Measurements from ENCODE around the gene NAA15.
"Not testable (repeated sequence)": the region's sequence is repeated elsewhere in the genome, so short reads cannot be mapped to it uniquely, and the experiment has no call there.

The NAA15 gene

GRCh38 chr4:139367421-139368090 is 66.3 kb downstream of the NAA15 start:
- DNase-seq (ENCODE audit: low spot score), result no peak

- DNase-seq (ENCODE audit: low spot score), result no peak
Measured at GRCh38 chr4:139368998-139369397, 67.7 kb downstream of the NAA15 start.

GRCh38 chr4:139374251-139374650 is 72.9 kb downstream of the NAA15 start:
- DNase-seq (ENCODE audit: low spot score), result no peak

- no peak for DNase-seq (ENCODE audit: low spot score)
Measured at GRCh38 chr4:139386421-139386820, 85.1 kb downstream of the NAA15 start.

GRCh38 chr4:139389102-139389501 is 87.8 kb downstream of the NAA15 start:
- DNase-seq (ENCODE audit: low spot score), result no peak

GRCh38 chr4:139389991-139390390 is 88.7 kb downstream of the NAA15 start:
- DNase-seq (ENCODE audit: low spot score), result no peak

GRCh38 chr4:139391731-139392130 is 90.4 kb downstream of the NAA15 start:
- DNase-seq (ENCODE audit: low spot score), result no peak

- no peak for DNase-seq (ENCODE audit: low spot score)
Measured at GRCh38 chr4:139392797-139393196, 91.5 kb downstream of the NAA15 start.

GRCh38 chr4:139401368-139401767 is 100.1 kb downstream of the NAA15 start:
- DNase-seq (ENCODE audit: low spot score), result no peak

- no peak for DNase-seq (ENCODE audit: low spot score)
Measured at GRCh38 chr4:139402436-139402835, 101.1 kb downstream of the NAA15 start.

- DNase-seq (ENCODE audit: low spot score), result no peak
Measured at GRCh38 chr4:139403462-139403861, 102.2 kb downstream of the NAA15 start.

- no peak for DNase-seq (ENCODE audit: low spot score)
Measured at GRCh38 chr4:139410312-139410711, 109.0 kb downstream of the NAA15 start.

GRCh38 chr4:139414671-139415210 is 113.4 kb downstream of the NAA15 start:
- DNase-seq (ENCODE audit: low spot score), result not testable (repeated sequence)

- peak; percentile 47 for DNase-seq (ENCODE audit: low spot score)
Measured at GRCh38 chr4:139416073-139416673, 114.9 kb downstream of the NAA15 start.

- peak; percentile 1 for DNase-seq (ENCODE audit: low spot score)
Measured at GRCh38 chr4:139419388-139419914, 118.1 kb downstream of the NAA15 start.

GRCh38 chr4:139420652-139421051 is 119.3 kb downstream of the NAA15 start:
- no peak for DNase-seq (ENCODE audit: low spot score)

- DNase-seq (ENCODE audit: low spot score), result no peak
Measured at GRCh38 chr4:139436122-139436521, 134.8 kb downstream of the NAA15 start.

- no peak for DNase-seq (ENCODE audit: low spot score)
Measured at GRCh38 chr4:139438141-139438540, 136.8 kb downstream of the NAA15 start.

- DNase-seq (ENCODE audit: low spot score), result no peak
Measured at GRCh38 chr4:139441029-139441428, 139.7 kb downstream of the NAA15 start.

- no peak for DNase-seq (ENCODE audit: low spot score)
Measured at GRCh38 chr4:139443661-139444060, 142.4 kb downstream of the NAA15 start.

- not testable (repeated sequence) for DNase-seq (ENCODE audit: low spot score)
Measured at GRCh38 chr4:139444881-139445280, 143.6 kb downstream of the NAA15 start.

GRCh38 chr4:139447078-139447477 is 145.8 kb downstream of the NAA15 start:
- DNase-seq (ENCODE audit: low spot score), result not testable (repeated sequence)

GRCh38 chr4:139450586-139450985 is 149.3 kb downstream of the NAA15 start:
- DNase-seq (ENCODE audit: low spot score), result no peak

All from CD4-positive, alpha-beta T cell treated with Interleukin-15 for 4 hours (primary cell).